Islet of Langerhans (tissue), 1 donor: ENCODE measurements around the gene OLFML3.
"Not testable (repeated sequence)": the region's sequence is repeated elsewhere in the genome, so short reads cannot be mapped to it uniquely, and the experiment has no call there.

ENCODE experiments used
- FAIRE-seq: peaks from one replicate; lab custom pipeline; 2011; peaks lifted over from hg19 to GRCh38; lab: Jason Lieb, UNC

Gene OLFML3

GRCh38 chr1:113993766-113994165 lies 14.5 kb downstream of the OLFML3 start:
- no peak for FAIRE-seq

GRCh38 chr1:113995382-113995781 lies 16.1 kb downstream of the OLFML3 start:
- FAIRE-seq = no peak

- no peak for FAIRE-seq
Measured at GRCh38 chr1:113998361-113998760, 19.1 kb downstream of the OLFML3 start.

DNA sequence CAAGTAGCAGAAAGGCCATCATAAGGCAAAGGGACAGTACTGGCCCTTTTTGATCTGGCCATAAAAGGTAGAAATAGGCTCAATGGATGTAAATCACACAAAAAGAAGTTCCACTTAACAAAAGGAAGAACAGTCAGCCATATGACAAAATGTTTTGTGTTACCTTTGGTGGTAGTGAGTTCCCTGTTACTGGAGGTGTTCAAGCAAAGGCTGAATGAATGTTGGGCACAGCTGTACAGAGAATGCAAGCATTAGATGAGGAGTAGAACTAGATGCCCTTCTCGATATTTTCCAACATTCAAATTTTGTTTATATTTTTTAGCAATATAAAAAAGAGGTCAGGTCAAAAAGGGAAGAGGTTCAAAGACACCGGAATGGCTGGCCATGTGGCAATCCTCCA lies 20.0 kb downstream of the OLFML3 start:
- FAIRE-seq = no peak

- FAIRE-seq = no peak
Measured at GRCh38 chr1:113999799-114000198, 20.5 kb downstream of the OLFML3 start.

DNA sequence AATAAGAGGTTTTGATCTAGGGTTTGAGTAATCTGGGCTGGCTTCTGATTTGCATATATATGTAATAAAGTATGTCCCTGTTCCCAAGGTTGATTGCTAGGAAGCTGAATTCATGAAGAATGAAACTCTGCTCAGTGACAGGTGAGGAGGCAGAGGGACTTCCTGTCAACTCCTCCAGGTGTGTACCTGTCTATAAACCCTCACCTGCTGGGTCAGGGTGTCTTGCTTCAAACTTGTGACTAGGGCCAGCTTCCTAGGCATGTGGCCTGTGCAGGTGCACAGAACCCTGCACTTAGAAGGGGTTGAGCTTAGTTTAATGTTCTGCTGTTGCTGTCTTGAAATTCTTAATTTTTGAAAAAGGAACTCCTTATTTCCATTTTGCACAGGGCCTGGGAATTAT lies 21.1 kb downstream of the OLFML3 start:
- FAIRE-seq = no peak

DNA sequence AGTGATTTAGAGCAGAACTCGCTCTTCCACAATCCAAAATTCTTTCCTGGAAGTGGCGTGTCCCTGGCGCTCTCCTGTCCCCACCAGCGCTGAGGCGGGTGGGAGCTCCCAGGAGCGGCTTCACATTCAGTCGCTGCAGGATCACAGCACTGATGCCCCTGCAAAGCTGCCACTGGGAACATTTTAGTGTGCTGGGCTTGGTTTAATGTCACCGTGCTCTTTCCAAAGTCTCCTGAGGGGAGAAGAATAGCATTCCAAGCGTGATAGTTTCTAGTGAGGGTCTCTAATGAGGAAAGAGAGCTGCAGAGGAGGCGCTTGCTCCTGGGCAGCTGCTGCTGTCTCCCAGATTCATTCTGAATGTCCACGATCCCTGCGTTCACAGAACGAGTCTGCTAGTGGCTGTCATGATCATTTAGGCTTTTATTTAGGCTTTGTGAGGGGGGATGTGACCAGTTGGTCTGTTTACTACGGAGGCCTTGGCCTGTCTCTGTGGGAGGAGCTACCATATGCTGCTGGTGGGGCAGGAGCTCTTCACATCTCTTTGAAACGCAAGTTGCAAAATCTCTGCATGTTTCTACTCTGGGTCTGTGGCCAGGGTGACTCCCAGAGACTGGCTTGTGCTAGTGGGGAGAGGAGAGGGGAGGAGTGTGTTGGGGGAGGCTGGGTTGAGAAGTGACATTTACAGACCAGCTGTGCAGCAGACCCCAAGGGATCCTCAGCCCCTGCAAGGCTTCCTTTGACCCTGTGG lies 23.4 kb downstream of the OLFML3 start:
- no peak for FAIRE-seq

- FAIRE-seq = no peak
Measured at GRCh38 chr1:114003431-114003830, 24.2 kb downstream of the OLFML3 start.

DNA sequence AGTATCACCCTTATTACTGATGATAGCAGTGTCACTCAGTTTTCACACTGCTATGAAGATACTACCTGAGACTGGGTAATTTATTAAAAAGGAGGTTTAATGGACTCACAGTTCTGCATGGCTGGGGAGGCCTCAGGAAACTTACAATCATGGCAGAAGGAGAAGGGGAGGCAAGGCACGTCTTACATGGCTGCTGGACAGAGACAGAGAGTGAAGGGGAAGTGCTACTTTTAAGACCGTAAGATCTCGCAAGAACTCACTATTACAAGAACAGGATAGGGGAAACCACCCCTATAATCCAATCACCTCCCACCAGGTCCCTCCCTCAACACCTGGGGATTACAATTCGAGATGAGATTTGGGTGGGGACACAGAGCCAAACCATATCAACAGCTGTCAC lies 27.6 kb downstream of the OLFML3 start:
- FAIRE-seq = not testable (repeated sequence)

DNA sequence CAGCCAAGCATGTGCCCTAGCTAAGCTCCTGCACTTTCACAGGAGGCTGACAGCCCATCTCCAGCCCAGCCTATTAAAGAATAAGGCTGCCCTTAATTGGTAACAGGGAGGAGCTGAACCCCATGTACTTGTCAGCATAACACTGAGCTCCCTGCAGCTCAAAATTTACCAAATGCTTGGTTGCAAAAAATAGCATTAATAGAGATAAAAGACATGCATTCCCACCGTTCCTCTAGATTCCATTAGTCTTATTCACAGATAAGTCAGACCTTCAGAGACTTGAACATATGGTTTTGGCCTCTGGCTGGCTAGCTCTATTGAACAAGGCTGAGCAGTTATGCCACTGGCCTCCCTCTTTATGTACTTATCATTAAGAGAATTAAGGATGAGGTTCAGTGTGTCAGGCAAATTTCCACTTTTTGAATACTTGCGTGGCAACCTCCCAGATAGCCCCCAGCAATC lies 29.2 kb downstream of the OLFML3 start:
- FAIRE-seq = no peak

DNA sequence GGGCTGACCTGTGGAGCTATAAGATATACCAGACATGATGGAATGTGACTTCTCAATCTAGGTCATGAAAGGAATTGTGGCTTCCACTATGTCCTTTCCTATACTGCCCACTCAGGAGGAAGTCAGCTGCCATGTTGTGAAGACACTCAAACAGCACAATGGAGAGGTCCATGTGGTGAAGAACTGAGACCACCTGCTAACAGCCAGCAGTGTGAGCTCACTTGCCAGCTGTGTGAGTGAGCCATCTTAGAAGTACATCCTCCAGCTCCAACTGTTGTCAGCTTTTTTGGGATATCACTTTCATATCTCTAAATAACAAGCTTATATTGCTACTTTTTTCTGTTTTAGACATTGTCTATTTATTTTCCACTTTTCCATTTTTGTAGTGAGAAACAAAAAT lies 29.7 kb downstream of the OLFML3 start:
- FAIRE-seq = no peak

DNA sequence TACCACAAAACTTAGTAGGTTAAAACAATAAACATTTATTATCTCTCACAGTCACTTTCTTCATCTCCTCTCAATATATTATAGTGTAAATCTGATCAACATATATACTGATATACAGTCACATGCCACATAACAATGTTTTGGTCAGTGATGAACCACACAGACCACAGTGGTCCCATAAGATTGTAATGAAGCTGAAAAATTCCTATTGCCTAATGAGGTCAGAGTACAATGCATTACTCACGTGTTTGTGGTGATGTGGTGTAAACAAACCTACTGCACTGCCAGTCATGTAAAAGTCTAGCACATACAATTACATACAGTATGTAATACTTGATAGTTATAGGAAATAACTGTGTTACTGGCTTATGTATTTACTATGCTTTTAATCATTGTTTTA lies 30.1 kb downstream of the OLFML3 start:
- no peak for FAIRE-seq

- no peak for FAIRE-seq
Measured at GRCh38 chr1:114010433-114011184, 31.3 kb downstream of the OLFML3 start.

- no peak for FAIRE-seq
Measured at GRCh38 chr1:114011796-114012195, 32.5 kb downstream of the OLFML3 start.

DNA sequence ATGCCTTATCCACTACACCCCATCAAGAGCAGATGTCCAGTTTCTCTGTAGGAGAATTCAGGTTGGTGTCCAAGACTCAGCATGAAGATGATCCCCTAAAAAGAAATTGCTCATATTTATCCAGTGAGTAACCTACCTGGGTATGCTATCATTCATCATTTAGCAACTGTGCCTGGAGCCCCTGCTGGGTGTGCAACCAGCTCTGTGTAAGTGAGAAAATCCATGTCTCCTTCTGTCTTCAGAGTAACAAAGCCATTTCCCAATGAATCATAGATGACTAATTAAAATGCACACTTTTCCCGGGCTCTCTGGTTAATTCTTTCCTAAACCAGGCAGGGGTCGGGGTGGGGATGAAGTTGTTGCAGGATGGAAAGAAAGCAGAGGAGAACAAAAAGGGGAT lies 35.8 kb downstream of the OLFML3 start:
- FAIRE-seq = no peak

DNA sequence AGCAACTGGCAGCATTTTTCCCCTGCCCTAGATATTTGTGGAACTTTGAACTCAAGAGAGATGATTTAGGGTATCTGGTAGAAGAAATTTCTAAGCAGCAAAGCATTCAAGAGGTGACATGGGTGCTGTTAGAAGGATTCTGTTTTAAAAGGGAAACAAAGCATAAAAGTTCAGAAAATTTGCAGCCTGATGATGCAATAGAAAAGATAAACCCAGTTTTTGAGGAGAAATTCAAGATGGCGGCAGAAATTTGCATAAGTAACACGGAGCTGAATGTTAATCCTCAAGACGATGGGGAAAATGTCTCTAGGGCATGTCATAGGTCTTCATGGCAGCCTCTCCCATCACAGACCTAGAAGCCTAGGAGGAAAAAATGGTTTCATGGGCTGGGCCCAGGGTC lies 40.5 kb downstream of the OLFML3 start:
- not testable (repeated sequence) for FAIRE-seq

GRCh38 chr1:114021665-114022099 lies 42.4 kb downstream of the OLFML3 start:
- no peak for FAIRE-seq

DNA sequence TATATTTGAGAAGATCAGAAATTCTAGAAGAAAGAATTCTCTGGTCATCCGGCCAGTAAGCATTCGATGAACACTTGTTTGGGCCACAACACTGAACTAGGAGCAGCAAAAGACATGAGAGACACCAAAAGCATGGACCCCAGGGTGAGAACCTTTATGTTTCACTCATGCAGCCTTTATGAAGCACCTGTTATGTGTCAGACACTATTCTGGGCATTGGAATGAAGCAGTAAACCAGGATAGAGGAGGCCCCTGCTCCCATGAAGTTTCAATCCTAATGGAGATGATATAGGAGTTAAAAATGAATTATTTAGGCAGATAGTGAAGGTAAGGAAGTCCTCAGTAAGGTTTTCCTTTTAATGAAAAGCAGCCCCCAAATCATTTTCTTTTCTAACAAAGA lies 43.6 kb downstream of the OLFML3 start:
- no peak for FAIRE-seq

DNA sequence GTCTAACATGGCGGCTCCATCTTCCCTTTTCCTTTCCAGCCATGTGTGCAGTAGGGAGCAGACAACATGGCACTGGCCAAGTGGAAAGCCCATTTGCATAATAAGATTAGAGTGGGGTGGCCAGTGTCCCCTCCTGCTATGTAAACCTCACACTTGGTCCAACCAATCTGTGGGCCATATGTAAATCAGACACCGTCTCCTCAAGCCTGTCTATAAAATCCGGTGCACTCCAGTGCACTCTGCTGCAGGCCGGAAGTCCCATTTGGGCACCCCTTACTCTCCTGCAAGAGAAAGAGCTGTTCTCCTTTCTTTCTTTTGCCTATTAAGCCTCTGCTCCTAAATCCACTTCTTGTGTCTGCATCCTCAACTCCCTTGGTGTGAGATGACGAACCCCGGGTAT lies 44.1 kb downstream of the OLFML3 start:
- FAIRE-seq = no peak

DNA sequence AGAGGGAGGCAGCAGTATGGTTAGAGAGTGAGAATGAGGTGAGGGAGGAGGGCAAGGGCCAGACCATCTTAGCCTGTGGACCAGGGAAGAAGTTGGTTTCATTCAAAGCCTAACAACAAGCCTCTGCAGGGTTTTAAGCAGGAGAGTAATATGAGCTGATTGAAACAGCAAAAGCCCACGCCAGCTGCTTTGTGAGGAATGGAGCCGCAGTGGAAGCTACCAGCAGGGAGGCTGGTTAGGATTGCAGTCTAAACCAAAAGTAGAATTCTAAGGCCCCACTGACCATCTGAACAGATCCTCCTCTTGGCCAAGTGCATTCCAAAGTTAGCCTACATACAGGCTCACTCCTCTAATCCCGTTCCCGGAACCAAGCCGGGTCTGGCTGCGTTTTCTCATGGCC lies 44.8 kb downstream of the OLFML3 start:
- no peak for FAIRE-seq

DNA sequence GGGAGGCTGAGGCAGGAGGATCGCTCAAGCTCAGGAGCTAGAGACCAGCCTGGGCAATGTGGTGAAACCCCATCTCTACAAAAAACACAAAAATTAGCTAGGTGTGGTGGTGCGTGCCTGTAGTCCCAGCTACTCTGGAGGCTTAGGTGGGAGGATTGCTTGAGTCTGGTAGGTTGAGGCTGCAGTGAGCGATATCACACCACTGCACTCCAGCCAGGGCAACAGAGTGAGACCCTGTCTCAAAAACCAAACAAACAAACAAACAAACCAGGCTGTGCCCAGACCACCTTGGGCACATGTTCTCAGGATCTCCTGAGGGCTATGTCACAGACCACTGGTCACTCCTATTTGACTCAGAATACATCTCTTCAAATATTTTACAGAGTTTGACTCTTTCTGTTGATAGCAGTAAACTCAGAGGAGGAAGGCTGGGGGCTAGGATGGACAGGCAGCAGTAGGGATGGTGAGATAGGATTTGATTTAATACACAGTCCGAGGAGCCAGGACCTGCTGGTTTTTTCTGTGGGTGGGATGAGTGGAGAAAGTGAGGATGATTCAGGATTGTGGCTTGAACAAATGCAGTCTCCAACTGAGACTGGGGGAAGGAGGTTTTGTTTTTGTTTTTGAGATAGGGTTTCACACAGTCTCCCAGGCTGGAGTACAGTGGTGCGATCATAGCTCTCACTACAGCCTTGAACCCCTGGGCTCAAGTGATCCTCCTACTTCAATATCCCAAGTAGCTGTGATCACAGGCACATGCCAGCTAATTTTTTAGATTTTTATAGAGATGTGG lies 46.5 kb downstream of the OLFML3 start:
- no peak for FAIRE-seq

DNA sequence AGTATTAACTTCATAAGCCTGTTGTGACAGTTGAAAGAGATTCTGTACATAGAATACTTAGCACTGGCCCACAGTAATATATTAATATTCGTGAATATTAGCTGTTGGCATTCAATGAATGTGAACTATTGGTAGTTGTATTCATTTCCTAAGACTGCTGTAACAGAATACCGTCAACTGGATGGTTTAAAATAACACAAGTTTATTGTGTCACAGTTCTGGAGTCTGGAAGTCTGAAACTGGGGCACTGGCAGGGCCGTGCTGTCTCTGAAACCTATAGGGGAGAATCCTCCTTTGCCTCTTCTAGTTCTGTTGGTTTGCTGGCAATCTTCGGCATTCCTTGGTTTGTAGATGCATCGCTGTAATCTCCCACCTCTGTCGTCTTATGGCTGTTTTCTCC lies 47.5 kb downstream of the OLFML3 start:
- FAIRE-seq = no peak
